IPS DF 19.7 (cell line): Measurements from ENCODE around the gene SLC9A1.

Source experiments
- DNase-seq: peaks from one replicate; pipeline ENCODE4 v3.0.0-alpha.2; 2013; ENCODE audit warnings: low read depth, low spot score

Gene SLC9A1

DNA sequence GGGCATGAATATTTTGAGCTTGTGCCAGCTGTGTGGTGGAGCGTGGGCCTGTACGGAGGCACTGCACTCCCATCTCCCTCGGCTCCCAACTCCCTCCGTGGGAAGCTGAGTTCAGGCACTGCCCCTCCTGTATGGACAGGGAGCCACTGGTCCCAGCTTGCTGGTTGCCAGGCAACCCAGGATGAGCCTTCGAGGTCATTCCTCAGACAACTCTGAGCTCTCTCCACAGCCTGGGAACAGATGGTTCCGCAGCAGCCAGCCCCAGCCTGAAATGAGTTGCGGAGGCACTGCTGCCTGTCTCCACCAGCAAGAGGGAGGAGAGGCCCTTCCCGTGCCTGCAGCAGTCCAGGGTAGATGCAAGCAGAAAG, 83.9 kb downstream of the SLC9A1 start:
- DNase-seq, result no peak

DNA sequence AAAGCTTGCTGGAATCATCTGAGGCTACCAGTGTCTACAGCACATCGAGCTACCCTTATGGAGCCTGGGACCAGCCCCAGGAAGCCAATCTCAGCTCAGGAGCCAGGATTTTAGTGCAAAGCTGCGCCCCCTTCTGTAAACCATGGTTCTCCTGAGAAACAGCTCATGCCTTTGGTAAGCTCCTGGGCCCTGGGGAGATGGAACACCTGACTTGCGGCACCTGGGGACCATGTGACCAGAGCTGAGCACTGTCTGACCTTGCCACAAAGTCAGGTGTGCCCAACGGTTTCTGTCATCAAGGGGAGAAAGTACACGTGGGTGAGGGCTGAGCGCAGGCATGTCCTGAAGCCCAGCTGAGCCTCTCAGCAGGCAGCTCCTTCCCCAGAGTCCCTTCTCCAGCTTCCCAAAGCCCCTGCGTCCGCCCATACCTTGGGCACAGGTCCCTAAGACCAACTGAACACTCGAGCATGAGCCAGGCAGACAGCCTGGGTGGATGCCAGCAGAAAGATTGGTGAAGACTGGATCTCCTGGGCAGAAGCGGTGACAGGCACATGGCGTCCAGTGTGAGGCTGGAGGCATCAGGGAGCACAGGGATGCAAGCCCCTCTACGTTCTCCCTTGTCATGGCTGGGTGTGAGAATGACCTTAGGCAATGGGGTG, 84.4 kb downstream of the SLC9A1 start:
- DNase-seq, result no peak

DNA sequence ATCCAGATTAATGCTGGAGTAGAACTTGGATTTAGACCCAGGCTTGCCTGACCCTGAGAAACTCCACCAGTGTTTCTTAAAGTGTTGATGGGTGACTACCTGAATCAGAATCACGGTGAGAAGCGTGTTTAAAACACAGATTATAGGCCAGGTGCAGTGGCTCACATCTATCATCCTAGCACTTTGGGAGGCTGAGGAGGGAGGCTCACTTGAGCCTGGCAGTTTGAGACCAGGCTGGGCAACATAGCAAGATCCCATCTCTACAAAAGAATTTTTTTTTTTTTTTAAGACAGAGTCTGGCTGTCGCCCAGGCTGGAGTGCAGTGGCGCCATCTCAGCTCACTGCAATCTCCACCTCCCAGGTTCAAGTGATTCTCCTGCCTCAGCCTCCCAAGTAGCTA, 86.0 kb downstream of the SLC9A1 start:
- DNase-seq, result no peak

DNA sequence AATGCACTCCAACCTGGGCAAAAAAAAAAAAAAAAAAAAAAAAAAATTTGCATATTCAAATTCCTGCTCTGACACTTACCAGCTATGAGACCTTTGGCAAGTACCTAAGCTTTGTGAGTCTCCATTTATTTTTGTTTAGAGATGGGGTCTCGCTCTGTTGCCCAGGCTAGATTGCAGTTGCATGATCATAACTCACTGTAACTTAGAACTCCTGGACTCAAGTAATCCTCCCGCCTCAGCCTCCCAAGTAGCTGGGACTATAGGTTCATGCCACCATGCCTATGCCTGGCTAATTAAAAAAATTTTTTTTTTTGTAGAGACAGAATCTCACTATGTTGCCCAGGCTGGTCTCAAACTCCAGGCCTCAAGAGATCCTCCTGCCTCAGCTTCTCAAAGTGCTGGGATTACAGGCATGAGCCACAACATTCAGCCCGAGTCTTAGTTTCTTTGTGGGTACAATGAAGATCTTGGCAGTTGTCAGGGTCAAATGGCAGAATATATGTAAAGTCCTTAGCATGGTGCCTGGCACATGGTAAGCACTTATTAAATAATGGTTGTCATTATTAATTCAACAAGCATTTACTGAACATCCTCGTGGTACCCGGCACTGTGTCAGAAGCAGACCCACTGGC, 88.8 kb downstream of the SLC9A1 start:
- DNase-seq, result no peak

DNA sequence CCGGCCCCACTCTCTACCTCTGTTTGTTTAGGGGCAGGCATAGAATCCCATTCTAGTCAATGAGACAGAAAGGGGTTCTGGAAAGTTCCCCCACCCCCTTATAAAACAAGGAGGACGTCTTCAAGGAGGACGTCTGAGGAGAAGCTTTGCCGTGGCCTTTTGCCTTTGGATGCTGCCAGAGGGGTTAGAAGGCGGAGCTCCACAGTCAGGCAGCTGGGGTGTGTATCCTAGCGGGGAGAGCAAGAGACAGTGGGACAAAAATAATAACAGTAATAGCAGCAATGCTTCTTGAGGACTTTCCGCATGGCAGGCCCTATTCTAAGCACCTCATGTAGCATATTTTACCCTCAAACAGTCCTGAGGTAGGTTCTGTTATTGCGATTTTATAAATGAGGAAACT, 94.0 kb downstream of the SLC9A1 start:
- no peak for DNase-seq

DNA sequence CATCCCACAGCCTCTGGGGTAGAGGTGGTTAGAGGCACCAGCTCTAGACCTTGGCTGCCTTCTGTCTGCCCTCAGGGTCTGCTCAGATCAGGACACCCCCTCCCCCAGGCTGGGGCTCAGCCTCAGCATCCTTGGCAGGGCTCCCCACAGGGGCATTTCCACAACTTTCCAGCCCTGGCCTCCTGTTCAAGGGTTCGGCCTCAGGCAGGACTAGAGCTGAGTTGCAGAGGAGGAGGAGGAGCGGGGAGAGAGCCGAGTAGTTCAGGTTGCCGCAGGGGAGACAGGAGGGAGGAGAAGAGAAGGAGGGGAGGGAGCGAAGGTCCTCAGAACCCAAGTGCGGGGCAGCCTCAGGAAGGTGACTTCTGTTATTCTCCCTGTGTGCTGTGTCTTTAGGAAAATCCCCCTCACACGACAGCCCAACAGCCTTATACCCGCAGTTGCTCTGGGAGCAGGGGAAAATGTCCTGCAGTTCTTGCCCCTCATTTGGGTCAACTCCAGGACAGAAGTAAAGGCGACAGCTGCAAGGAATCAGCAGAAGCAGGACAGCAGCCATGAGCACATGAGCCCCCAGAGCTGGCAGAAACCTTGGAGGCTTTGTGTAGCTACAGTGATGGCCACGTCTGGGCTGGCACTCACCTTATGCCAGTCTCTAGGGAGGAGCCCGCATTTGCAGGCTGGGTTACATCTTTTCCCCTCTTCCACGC, 95.8 kb downstream of the SLC9A1 start:
- DNase-seq, result no peak

DNA sequence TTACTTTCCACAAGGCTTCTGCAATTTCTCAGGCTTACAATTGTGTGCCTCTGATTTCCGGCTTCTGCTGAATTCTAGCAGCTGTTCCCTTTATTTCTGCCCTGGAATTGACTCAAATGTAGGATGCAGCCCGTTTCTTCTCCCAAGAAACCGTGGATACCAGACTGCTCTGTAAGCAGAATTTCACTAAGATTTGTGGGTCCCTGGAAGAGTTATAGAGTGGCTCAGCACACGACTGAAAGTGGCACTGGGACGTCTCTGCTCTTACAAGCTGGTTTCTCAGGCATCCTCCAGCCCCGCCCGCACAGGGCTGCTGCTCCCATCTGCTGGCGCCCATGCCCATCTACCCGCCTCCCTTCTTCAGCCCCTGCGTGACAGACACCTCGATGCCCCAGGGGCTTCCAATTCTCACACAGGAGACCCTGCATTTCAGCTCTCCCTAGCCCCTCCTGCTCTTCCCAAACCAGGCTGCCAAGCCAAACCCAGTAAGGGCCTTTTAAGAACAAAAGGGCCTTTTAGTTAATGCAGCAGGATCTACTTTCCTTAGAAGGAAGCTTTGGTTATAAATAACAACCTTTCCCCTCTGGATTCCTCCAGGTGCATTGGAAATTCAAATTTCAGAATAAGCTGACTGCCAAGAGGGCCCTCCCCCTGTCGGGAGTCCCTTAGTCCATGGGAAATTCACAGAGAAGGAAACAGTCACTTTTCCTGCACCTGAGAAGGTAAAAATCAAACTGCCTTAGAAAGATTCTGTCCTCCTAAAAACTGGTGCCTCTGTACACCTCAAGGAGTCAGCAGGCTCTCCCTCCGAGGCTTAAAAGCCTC, 96.9 kb downstream of the SLC9A1 start:
- no peak for DNase-seq

DNA sequence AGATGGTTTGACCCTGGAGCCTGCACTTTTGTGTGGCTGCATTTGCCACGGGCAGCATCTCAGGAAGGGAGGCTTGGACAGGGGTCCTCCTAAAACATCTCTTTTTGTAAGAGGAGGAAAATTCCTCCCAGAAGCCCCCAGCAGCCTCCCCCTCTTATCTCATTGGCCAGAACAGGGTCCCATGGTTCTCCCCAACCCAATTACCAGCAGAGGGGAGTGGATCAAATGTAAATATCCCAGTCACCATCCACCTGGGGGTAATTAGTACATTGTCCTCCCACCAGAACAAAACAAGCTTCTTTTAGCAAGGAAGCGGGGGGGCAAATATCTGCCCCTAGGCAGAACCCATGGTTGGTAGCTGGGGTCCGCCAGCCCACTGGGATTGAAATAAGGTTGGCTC, 97.5 kb downstream of the SLC9A1 start:
- DNase-seq, result no peak

DNA sequence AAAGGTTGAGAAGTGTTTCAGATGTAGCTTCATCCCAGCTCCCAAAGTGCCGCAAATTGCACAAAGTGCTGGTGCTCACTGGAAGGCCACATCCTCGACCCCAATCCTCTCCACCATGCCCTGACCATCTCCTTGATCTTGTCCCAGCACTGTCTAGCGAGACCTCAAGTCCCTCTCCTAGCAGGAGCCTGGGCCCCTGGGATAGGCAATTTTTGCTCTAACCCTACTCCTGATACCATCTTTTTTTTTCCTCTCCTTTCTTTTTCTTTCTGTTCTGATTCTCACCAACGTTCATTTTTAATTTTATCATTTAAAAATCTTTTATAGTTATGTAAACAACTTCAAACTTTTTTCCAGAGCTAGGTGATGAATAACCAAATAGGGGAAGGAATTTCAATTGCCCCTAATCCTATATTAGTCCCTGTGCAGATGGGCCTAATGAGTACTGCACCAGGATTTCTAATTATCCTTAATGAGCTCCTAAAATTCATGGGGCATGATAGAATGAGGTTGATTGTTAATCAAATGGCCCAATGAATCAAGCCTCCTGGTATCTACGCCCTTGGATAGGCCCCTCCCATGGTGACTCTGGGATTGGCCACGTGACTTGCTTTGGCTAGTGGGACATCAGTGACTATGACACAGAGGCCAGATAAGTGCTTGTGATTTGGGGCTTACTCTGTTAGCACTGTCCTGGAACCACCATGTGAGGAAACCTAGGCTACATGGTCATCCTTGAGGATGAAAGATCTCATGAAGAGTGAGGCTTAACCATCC, 100.8 kb downstream of the SLC9A1 start:
- DNase-seq, result no peak

DNA sequence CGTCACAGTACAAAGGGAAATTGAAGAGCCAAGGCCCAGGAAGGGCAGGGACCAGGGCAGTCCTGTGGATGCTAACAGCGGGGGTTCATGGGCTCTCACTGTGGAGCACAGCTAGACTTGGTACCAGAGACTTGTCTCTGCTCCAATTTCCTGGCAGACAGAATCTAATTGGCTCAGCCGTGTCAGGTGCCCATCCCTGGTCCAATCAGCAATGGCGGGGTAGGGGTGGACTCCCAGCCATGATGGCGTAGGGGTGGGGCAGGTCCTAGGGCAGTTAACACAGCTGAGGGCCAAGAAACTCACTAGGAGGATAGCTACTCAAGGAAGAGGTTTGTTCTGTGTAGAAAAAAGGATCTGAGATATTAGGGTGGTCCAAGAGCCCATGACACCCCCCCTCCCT, 102.4 kb downstream of the SLC9A1 start:
- DNase-seq, result no peak

DNA sequence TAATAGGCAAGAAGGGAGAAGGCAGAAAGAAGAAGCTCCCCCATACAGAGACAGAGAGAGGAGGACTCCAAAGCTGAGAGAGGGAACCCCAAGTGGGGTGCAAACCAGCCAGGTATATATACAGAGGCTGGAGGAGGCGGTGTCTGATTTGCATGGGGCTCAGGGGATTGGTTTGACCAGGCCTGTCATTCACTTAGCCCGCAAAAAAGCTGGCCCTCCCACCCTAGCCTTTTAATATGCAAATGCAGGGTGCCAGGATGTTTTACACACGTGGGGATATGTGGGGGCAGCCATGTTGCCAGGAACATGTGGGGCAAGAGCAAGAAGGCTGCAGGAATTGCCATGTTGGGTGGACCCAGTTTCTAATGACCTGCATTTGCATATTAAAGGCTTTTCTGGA, 105.3 kb downstream of the SLC9A1 start:
- no peak for DNase-seq

DNA sequence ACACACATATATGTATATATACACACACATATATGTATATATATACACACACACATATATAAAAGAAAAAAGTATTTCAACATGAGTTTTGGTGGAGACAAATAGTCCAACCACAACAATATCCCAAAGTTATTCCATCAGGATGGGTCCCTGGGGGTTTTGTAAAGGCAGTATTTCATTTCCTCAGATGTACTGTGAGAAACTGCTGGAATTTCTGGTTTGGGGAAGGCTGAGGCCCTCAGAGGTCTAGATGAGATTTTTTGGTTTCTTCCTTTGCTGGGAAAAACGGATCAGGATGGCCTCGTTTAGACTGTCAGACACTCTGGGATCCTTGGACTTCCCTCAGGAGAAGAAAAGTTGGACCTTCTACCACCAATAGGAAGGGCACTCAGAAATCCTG, 105.8 kb downstream of the SLC9A1 start:
- no peak for DNase-seq
